Stimulated activated CD4-positive, alpha-beta T cell treated with anti-CD3 and anti-CD28 coated beads, Interleukin-12 subunit alpha, Interleukin-12 subunit beta, amount 100 ng/mL, for 48 hours (primary cell): ENCODE data around the gene IRS1.

Source experiments
- DNase-seq, 3 donors: peaks; one replicate each; pipeline ENCODE4 v3.0.0-alpha.2; 2020; ENCODE audit warnings: low read depth in 2 of 3, low spot score in 1 of 3

Gene IRS1

GRCh38 chr2:226759768-226760167, 39.9 kb downstream of the IRS1 start:
- DNase-seq: no peak

- no peak for DNase-seq
Observed at GRCh38 chr2:226758921-226759640, 40.5 kb downstream of the IRS1 start.

GRCh38 chr2:226756131-226756530, 43.5 kb downstream of the IRS1 start:
- no peak for DNase-seq

- no peak for DNase-seq
Observed at GRCh38 chr2:226755631-226756030, 44.0 kb downstream of the IRS1 start.

- no peak for DNase-seq
Observed at GRCh38 chr2:226754821-226755604, 44.6 kb downstream of the IRS1 start.

GRCh38 chr2:226752887-226753286, 46.7 kb downstream of the IRS1 start:
- no peak for DNase-seq

GRCh38 chr2:226747288-226747687, 52.3 kb downstream of the IRS1 start:
- no peak for DNase-seq

GRCh38 chr2:226746196-226746800, 53.3 kb downstream of the IRS1 start:
- no peak for DNase-seq

- no peak for DNase-seq
Observed at GRCh38 chr2:226743915-226744314, 55.7 kb downstream of the IRS1 start.

- DNase-seq: no peak
Observed at GRCh38 chr2:226742347-226742746, 57.3 kb downstream of the IRS1 start.

GRCh38 chr2:226740039-226740648, 59.5 kb downstream of the IRS1 start:
- DNase-seq: no peak

- no peak for DNase-seq
Observed at GRCh38 chr2:226739545-226740030, 60.0 kb downstream of the IRS1 start.

GRCh38 chr2:226738821-226739544, 60.6 kb downstream of the IRS1 start:
- no peak for DNase-seq

- DNase-seq: no peak
Observed at GRCh38 chr2:226738191-226738820, 61.3 kb downstream of the IRS1 start.

- DNase-seq: no peak
Observed at GRCh38 chr2:226736382-226736781, 63.2 kb downstream of the IRS1 start.

GRCh38 chr2:226733927-226734564, 65.6 kb downstream of the IRS1 start:
- DNase-seq: no peak

- no peak for DNase-seq
Observed at GRCh38 chr2:226733189-226733858, 66.3 kb downstream of the IRS1 start.

GRCh38 chr2:226732478-226733188, 67.0 kb downstream of the IRS1 start:
- DNase-seq: no peak

GRCh38 chr2:226730481-226730880, 69.1 kb downstream of the IRS1 start:
- DNase-seq: no peak
